ENCODE results near the gene LCT. TPM values are rescaled to one million over a fixed set of nuclear protein-coding genes. Genes with fewer than 3 reads are reported as not detected.
A peak's percentile ranks its signal among the peaks of the same experiment; 100 is the strongest.

LCT gene
- polyA plus RNA-seq, 1 donor, result not detected

- DNase-seq, result peak; percentile 99
Observed at GRCh38 chr2:135741395-135742324, 95.3 kb downstream of the LCT start, which contains the start of gene UBXN4. Gene UBXN4 (plus strand): TSS chr2:135741855. CDS start chr2:135741930, 75 bp downstream.

DNA sequence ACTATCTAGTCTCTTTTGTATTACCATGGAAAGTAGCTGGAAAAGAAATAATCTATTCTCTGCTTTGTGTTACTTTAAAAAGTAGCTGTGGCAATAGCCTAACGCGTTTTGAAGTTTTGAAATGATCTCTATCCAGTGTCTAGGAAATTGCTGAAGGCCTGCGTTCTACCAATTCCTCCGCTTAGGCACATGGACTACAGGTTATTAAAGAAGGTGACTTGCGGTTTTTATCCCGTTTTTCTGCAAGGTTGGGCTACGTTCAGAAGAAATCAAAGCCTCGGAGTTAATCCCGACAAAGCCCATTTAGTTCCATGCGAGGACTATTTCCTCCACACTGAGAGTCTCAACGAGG, 96.0 kb downstream of the LCT start:
- DNase-seq, result no peak

- DNase-seq, result no peak
Observed at GRCh38 chr2:135740206-135740605, 96.8 kb downstream of the LCT start.

Other genes with a start within 250 kb of the LCT start
- gene UBXN4, start 95.3 kb downstream of the LCT start, polyA plus RNA-seq (ENCODE audit: insufficient read length), result 66.9 TPM
- gene MCM6, start 39.3 kb upstream of the LCT start, polyA plus RNA-seq (ENCODE audit: insufficient read length), result 19.0 TPM
- 92.6 TPM for gene DARS1, start 148.4 kb upstream of the LCT start, polyA plus RNA-seq (ENCODE audit: insufficient read length)

Measured in hindlimb muscle (tissue), 1 donor.